Smooth muscle cell (in vitro differentiated cells): ENCODE results near the gene RPIA. TPM values are rescaled to one million over a fixed set of nuclear protein-coding genes. Genes with fewer than 3 reads are reported as not detected.

Source experiments
- DNase-seq: peaks from one replicate; lab custom pipeline; 2025; ENCODE audit not compliant: unreplicated experiment; lab: John Stamatoyannopoulos, UW
- H2AFZ ChIP-seq: fragments of 200-600 bp; sonication (generic); 2 replicates; pipeline ENCODE4 v1.6.0; 2016; ENCODE audit warnings: antibody characterized with exemption, low read depth, mild to moderate bottlenecking
- H3F3A ChIP-seq: fragments of 200-600 bp; sonication (generic); 2 replicates; pipeline ENCODE4 v1.6.0; 2017; ENCODE audit warnings: antibody characterized with exemption, low read depth
- H3K27ac ChIP-seq: fragments of 200-600 bp; sonication (generic); 2 replicates; pipeline ENCODE4 v1.5.1; 2016; ENCODE audit warnings: low read depth, mild to moderate bottlenecking
- H3K27me3 ChIP-seq: fragments of 200-600 bp; sonication (generic); 2 replicates; pipeline ENCODE4 v1.6.1; 2016; ENCODE audit warnings: low read depth, mild to moderate bottlenecking
- H3K36me3 ChIP-seq: fragments of 200-600 bp; sonication (generic); 2 replicates; pipeline ENCODE4 v1.5.1; 2016; ENCODE audit warnings: low read depth
- H3K4me1 ChIP-seq: fragments of 200-600 bp; sonication (generic); 2 replicates; pipeline ENCODE4 v1.5.1; 2016; ENCODE audit warnings: low read depth
- H3K4me2 ChIP-seq: fragments of 200-600 bp; sonication (generic); 2 replicates; pipeline ENCODE4 v1.6.0; 2016; ENCODE audit warnings: mild to moderate bottlenecking
- H3K4me3 ChIP-seq: fragments of 200-600 bp; sonication (generic); 2 replicates; pipeline ENCODE4 v1.5.1; 2016; ENCODE audit warnings: mild to moderate bottlenecking
- H3K79me2 ChIP-seq: fragments of 200-600 bp; sonication (generic); 2 replicates; pipeline ENCODE4 v1.6.0; 2016; ENCODE audit warnings: low read depth, mild to moderate bottlenecking
- H3K9ac ChIP-seq: fragments of 200-600 bp; sonication (generic); 2 replicates; pipeline ENCODE4 v1.6.0; 2016; ENCODE audit warnings: low read depth
- H3K9me3 ChIP-seq: fragments of 200-600 bp; sonication (generic); replicated peaks from 2 replicates; pipeline ENCODE4 v1.5.1; 2016; ENCODE audit warnings: low read depth
- H4K20me1 ChIP-seq: fragments of 200-600 bp; sonication (generic); 2 replicates; pipeline ENCODE4 v1.6.0; 2016; ENCODE audit warnings: low read depth
- WGBS: methylation state at CpG from one replicate; pipeline ENCODE4 v1.1.7; 2016; ENCODE audit warnings: low lambda C conversion rate; 5-methylcytosine and 5-hydroxymethylcytosine counted together
- polyA plus RNA-seq: library from polyadenylated mRNA; unstranded; fragments of >200 nt; fragmentation: Nextera tagmentation; extraction: Ambion mirVana; gene quantifications from 2 replicates; pipeline ENCODE4 v1.2.1, GENCODE V29; 2016
- total RNA-seq: library from RNA; depleted of rRNA; stranded (reverse); fragments of >200 nt; gene quantifications from 2 replicates; pipeline ENCODE4 v1.2.3, GENCODE V29; 2014
- TF ChIP-seq, protein P1 (sequence below): fragments of 200-600 bp; sonication (generic); IDR thresholded peaks from 2 replicates; pipeline ENCODE4 v1.5.1; 2017; ENCODE audit warnings: borderline replicate concordance, mild to moderate bottlenecking, antibody characterized with exemption; ENCODE audit not compliant: insufficient read depth, poor library complexity, severe bottlenecking

The RPIA gene
- total and polyA plus RNA-seq, 2 experiments from 2014 or later: 8.9 to 9.9 TPM

DNA sequence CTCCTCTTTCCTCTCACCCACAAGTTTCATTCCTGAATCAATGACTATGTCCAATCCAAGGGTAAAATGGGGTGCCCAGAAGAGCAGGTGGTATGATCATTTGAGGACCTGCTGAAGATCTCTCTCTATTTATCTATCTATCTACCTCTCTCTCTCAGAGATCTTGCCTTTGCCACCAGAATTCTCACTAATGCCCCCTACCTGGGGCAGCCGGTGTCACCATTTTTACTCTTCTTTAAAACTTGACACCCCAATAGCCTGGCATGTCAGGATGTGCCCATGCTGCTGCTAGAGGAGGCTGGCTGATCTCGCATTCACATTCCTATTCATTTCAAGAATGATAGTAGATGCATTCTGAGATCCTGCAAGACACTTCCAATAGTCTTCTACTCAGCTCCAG is 24.3 kb upstream of the RPIA start:
- Histone ChIP-seq H3K79me2 (no peaks in the 10 kb centered on the region), H3F3A (no peaks in the 10 kb centered on the region), H3K4me2 (no peak overlapping the region), H3K36me3 (no peaks in the 10 kb centered on the region), H3K4me1 (no peaks in the 10 kb centered on the region), H3K9ac (no peak overlapping the region), H3K27me3 (no peaks in the 10 kb centered on the region), H2AFZ (no peak overlapping the region), H3K4me3 (no peak overlapping the region), H3K27ac (no peak overlapping the region), H4K20me1 (no peaks in the 10 kb centered on the region), H3K9me3 (no peaks in the 10 kb centered on the region)
- TF ChIP-seq, protein P1, sequence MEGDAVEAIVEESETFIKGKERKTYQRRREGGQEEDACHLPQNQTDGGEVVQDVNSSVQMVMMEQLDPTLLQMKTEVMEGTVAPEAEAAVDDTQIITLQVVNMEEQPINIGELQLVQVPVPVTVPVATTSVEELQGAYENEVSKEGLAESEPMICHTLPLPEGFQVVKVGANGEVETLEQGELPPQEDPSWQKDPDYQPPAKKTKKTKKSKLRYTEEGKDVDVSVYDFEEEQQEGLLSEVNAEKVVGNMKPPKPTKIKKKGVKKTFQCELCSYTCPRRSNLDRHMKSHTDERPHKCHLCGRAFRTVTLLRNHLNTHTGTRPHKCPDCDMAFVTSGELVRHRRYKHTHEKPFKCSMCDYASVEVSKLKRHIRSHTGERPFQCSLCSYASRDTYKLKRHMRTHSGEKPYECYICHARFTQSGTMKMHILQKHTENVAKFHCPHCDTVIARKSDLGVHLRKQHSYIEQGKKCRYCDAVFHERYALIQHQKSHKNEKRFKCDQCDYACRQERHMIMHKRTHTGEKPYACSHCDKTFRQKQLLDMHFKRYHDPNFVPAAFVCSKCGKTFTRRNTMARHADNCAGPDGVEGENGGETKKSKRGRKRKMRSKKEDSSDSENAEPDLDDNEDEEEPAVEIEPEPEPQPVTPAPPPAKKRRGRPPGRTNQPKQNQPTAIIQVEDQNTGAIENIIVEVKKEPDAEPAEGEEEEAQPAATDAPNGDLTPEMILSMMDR: no peak
- WGBS: 88% methylated on average over 2 of the region's 2 CpGs
- DNase-seq: no peak

DNA sequence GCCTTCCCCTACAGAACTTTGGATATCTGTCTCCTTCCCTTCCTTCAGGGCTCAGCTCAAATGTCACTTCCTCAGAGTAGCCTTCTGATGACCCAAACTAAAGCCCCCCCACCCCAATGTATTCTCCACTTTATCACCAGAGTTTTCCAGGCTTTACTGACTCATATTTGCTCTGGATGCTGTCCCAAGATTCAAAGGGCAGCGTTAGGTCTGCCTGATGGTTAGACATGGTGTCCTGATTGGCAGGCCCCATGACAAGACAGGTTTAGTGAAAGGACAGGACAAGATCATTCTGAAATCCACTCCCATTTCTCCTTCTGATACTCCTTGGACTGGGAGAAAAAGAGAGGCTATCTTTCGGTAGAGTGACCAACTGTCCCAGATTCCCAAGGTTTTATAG is 22.6 kb upstream of the RPIA start:
- H3K36me3 ChIP-seq: no peaks in the 10 kb centered on the region
- H3K4me2 ChIP-seq: no peak overlapping the region
- no peak overlapping the region for H2AFZ ChIP-seq
- no peaks in the 10 kb centered on the region for H3F3A ChIP-seq
- no peak overlapping the region for H3K4me3 ChIP-seq
- TF ChIP-seq, protein P1: no peak
- H3K9ac ChIP-seq: no peak overlapping the region
- WGBS: 77% methylated on average over 2 of the region's 2 CpGs
- H3K27me3 ChIP-seq: no peaks in the 10 kb centered on the region
- no peaks in the 10 kb centered on the region for H3K79me2 ChIP-seq
- no peak for DNase-seq
- no peaks in the 10 kb centered on the region for H4K20me1 ChIP-seq
- H3K27ac ChIP-seq: no peak overlapping the region
- no peaks in the 10 kb centered on the region for H3K9me3 ChIP-seq
- H3K4me1 ChIP-seq: no peaks in the 10 kb centered on the region

- TF ChIP-seq, protein P1: peak; percentile 63
- H3K4me3 ChIP-seq: no peak overlapping the region
- H3K9ac ChIP-seq: no peak overlapping the region
- no peaks in the 10 kb centered on the region for H3K9me3 ChIP-seq
- H4K20me1 ChIP-seq: no peaks in the 10 kb centered on the region
- WGBS: 61% methylated on average over 6 of the region's 6 CpGs
- H3K79me2 ChIP-seq: no peaks in the 10 kb centered on the region
- no peak overlapping the region for H2AFZ ChIP-seq
- no peaks in the 10 kb centered on the region for H3K36me3 ChIP-seq
- H3K27me3 ChIP-seq: no peaks in the 10 kb centered on the region
- H3K27ac ChIP-seq: no peak overlapping the region
- no peak overlapping the region for H3K4me2 ChIP-seq
- no peaks in the 10 kb centered on the region for H3K4me1 ChIP-seq
- DNase-seq: no peak
- no peaks in the 10 kb centered on the region for H3F3A ChIP-seq
These were observed 21.8 kb upstream of the RPIA start for GRCh38 chr2:88669482-88670214.
